IPS-18c (cell line): ENCODE data around the gene LCE1B.

ENCODE experiments used
- H3K4me3 ChIP-seq: 2 replicates; pipeline ENCODE4 v1.7.0; 2013; ENCODE audit warnings: low read depth, mild to moderate bottlenecking, low read length, moderate library complexity; ENCODE audit not compliant: insufficient read depth
- H3K9me3 ChIP-seq: one replicate; pipeline ENCODE4 v1.6.1; 2013; ENCODE audit warnings: mild to moderate bottlenecking, low read length, moderate library complexity; ENCODE audit not compliant: control insufficient read depth, insufficient read depth

Gene LCE1B

GRCh38 chr1:152842556-152842955 is 30.8 kb downstream of the LCE1B start, which contains the start of gene LCE6A:
Gene LCE6A (plus strand): TSS chr1:152842856. CDS start chr1:152843521, 665 bp downstream.
- peaks cover 11% of the 10 kb centered on the region for H3K9me3 ChIP-seq
- no peak within 1 kb of the TSS for H3K4me3 ChIP-seq

GRCh38 chr1:152855661-152856060 is 43.9 kb downstream of the LCE1B start:
- H3K9me3 ChIP-seq, result peaks cover 2% of the 10 kb centered on the region
- H3K4me3 ChIP-seq, result no peak overlapping the region

- H3K4me3 ChIP-seq, result no peak overlapping the region
- peaks cover 2% of the 10 kb centered on the region for H3K9me3 ChIP-seq
Measured at GRCh38 chr1:152858062-152858461, 46.3 kb downstream of the LCE1B start.

- Histone ChIP-seq H3K4me3 (no peak within 1 kb of the TSS), H3K9me3 (peaks cover 2% of the 10 kb centered on the region)
Measured at GRCh38 chr1:152859696-152860095, 47.9 kb downstream of the LCE1B start, which contains the start of gene LCE7A. Gene LCE7A (plus strand): TSS chr1:152859996. CDS start chr1:152860698, 702 bp downstream.

GRCh38 chr1:152860129-152860528 is 48.4 kb downstream of the LCE1B start:
- Histone ChIP-seq H3K9me3 (peaks cover 2% of the 10 kb centered on the region), H3K4me3 (no peak overlapping the region)

GRCh38 chr1:152861374-152861773 is 49.6 kb downstream of the LCE1B start:
- H3K9me3 ChIP-seq, result no peaks in the 10 kb centered on the region
- H3K4me3 ChIP-seq, result no peak overlapping the region
